GM12874 (cell line): ENCODE measurements around the gene ZNF253.
A peak's percentile ranks its signal among the peaks of the same experiment; 100 is the strongest.

Experiments
- CTCF ChIP-seq: IDR thresholded peaks from 2 replicates; pipeline ENCODE4 v1.5.1; 2011; ENCODE audit warnings: low read depth, mild to moderate bottlenecking, control low read depth, low read length, moderate library complexity; ENCODE audit not compliant: insufficient read depth

Gene ZNF253

GRCh38 chr19:19914596-19914995 is 48.9 kb downstream of the ZNF253 start:
- TF ChIP-seq CTCF, result no peak

DNA sequence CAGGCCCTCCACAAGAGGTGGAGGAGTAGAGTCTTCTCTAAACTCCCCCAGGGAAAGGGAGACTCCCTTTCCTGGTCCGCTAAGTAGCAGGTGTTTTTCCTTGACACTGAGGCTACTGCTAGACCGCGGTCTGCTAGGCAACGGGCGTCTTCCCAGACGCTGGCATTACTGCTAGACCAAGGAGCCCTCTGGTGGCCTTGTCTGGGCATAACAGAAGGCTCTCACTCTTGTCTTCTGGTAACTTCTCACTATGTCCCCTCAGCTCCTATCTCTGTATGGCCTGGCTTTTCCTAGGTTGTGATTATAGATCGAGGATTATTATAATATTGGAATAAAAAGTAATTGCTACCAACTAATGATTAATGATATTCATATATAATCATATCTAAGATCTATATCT is 64.7 kb downstream of the ZNF253 start:
- TF ChIP-seq CTCF, result peak; percentile 19; the same call in 1 of the 2 replicates

DNA sequence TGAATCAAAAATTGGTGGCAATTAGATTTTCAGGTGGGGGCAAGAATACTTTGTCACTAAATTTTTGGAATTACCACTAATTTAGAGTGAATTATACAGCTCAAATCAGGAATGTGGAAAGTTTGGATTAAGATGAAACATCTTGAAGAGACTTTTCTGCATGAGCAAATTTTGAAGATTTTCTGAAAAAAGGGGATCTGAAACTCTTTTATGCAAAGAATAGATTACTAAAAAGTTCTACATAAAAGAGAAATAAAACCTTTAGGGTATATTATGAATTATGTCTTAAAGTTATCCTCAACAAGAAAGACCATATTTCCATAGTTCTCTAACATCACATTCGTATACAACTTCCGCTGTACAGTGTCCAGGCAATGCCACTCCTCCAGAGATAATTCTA is 71.7 kb downstream of the ZNF253 start:
- no peak for TF ChIP-seq CTCF

DNA sequence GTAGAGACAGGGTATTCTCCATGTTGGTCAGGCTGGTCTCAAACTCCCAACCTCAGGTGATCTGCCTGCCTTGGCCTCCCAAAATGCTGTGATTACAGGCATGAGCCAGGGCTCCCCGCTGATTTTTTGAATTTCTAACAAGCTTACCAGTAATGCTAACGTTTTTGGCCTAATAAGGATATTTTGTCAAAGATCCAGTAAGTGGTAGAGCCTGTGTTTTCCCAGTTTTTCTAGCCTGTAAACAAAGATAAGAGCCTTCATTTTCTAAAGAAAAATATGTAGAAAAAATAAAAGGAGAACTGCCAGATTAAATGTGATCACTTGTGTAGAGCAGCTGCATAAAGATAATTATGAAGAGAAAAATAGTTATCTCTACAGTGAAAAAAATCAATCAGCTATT is 72.8 kb downstream of the ZNF253 start:
- TF ChIP-seq CTCF, result no peak

- no peak for TF ChIP-seq CTCF
Measured at GRCh38 chr19:19943848-19944582, 78.3 kb downstream of the ZNF253 start.
